IPS DF 6.9 (cell line): ENCODE data around the gene KCTD12.

Source experiments
- DNase-seq: peaks from one replicate; pipeline ENCODE4 v3.0.0-alpha.2; 2013; ENCODE audit warnings: low read depth, low spot score
- H3K27ac ChIP-seq: one replicate; pipeline ENCODE4 v1.5.1; 2013; ENCODE audit warnings: low read length, control low read depth
- H3K27me3 ChIP-seq: 2 replicates; pipeline ENCODE4 v1.6.1; 2013; ENCODE audit warnings: mild to moderate bottlenecking, low read length; ENCODE audit not compliant: control insufficient read depth, insufficient read depth
- H3K36me3 ChIP-seq: 2 replicates; pipeline ENCODE4 v1.6.1; 2013; ENCODE audit warnings: low read length; ENCODE audit not compliant: control insufficient read depth, insufficient read depth
- H3K4me1 ChIP-seq: 2 replicates; pipeline ENCODE4 v1.6.1; 2013; ENCODE audit warnings: low read length; ENCODE audit not compliant: control insufficient read depth, insufficient read depth
- H3K4me3 ChIP-seq: 2 replicates; pipeline ENCODE4 v1.5.1; 2013; ENCODE audit warnings: mild to moderate bottlenecking, low read length
- H3K9me3 ChIP-seq: 2 replicates; pipeline ENCODE4 v1.6.1; 2013; ENCODE audit warnings: low read length, inconsistent platforms; ENCODE audit not compliant: control insufficient read depth, insufficient read depth
- WGBS: extraction: QIAGEN DNeasy Blood & Tissue Kit; methylation state at CpG from one replicate; pipeline ENCODE4 v1.1.7; 2013; ENCODE audit warnings: mixed read lengths, missing lambda C conversion rate; ENCODE audit not compliant: insufficient read length, insufficient coverage; 5-methylcytosine and 5-hydroxymethylcytosine counted together

The KCTD12 gene

GRCh38 chr13:76845367-76845766 lies 40.8 kb downstream of the KCTD12 start:
- DNase-seq, result no peak
- WGBS, result no CpG with 5 or more reads among the region's 3 CpGs
- Histone ChIP-seq H3K9me3 (no peaks in the 10 kb centered on the region), H3K27ac (no peak overlapping the region), H3K4me1 (no peaks in the 10 kb centered on the region), H3K4me3 (no peak overlapping the region), H3K36me3 (no peaks in the 10 kb centered on the region), H3K27me3 (no peaks in the 10 kb centered on the region)

DNA sequence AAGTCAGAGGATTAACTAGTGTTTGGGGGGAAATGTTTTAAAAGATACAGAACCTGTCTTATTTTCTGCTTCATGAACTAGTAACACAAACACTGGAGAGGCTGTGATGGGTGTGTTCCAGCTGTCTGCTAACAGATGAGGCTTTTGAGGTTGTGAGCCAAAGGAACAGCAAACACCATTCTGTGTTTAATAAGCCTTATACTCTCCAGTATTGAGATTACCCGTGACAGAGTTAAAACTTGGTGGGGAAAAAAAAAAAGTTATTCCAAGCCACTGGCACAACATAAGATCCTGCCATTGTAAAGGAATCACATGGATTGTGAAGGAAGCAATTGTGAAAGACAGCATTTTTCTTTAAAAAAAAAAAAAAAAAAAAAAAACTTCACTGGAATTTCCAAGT lies 48.4 kb downstream of the KCTD12 start:
- no peak overlapping the region for H3K27ac ChIP-seq
- H3K36me3 ChIP-seq, result no peaks in the 10 kb centered on the region
- DNase-seq, result no peak
- no peak overlapping the region for H3K4me3 ChIP-seq
- H3K27me3 ChIP-seq, result no peaks in the 10 kb centered on the region
- no CpG with 5 or more reads among the region's 1 CpG for WGBS
- H3K9me3 ChIP-seq, result no peaks in the 10 kb centered on the region
- no peaks in the 10 kb centered on the region for H3K4me1 ChIP-seq

DNA sequence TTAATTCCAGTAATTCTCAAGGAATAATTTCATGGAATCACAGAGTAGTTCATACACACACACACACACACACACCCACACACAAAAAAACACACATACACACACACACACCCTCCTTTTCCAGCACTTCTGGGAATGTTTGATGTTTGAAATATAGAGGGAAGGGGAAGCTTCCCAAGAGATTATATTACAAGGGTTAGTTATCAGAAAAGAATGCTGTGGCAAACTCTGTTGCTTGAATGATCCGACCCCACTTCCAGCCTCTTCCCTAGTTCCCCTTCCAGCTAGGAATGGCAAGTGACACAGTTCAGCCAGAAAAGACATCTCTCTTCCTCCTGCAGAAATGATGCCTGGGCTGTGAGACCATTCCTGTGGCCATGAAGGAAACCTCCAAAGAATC lies 49.9 kb downstream of the KCTD12 start:
- Histone ChIP-seq H3K4me1 (no peaks in the 10 kb centered on the region), H3K27me3 (no peaks in the 10 kb centered on the region), H3K36me3 (no peaks in the 10 kb centered on the region), H3K4me3 (no peak overlapping the region), H3K9me3 (no peaks in the 10 kb centered on the region), H3K27ac (no peak overlapping the region)
- no peak for DNase-seq
- no CpG with 5 or more reads among the region's 1 CpG for WGBS

- Histone ChIP-seq H3K4me1 (no peaks in the 10 kb centered on the region), H3K9me3 (no peaks in the 10 kb centered on the region), H3K4me3 (no peak overlapping the region), H3K27me3 (no peaks in the 10 kb centered on the region), H3K27ac (no peak overlapping the region), H3K36me3 (no peaks in the 10 kb centered on the region)
- WGBS, result no CpG with 5 or more reads among the region's 8 CpGs
- no peak for DNase-seq
These were observed 52.7 kb downstream of the KCTD12 start for GRCh38 chr13:76833441-76833954.

- no peaks in the 10 kb centered on the region for H3K27me3 ChIP-seq
- DNase-seq, result no peak
- WGBS, result no CpG with 5 or more reads among the region's 7 CpGs
These were observed 53.8 kb downstream of the KCTD12 start for GRCh38 chr13:76832258-76832988.

DNA sequence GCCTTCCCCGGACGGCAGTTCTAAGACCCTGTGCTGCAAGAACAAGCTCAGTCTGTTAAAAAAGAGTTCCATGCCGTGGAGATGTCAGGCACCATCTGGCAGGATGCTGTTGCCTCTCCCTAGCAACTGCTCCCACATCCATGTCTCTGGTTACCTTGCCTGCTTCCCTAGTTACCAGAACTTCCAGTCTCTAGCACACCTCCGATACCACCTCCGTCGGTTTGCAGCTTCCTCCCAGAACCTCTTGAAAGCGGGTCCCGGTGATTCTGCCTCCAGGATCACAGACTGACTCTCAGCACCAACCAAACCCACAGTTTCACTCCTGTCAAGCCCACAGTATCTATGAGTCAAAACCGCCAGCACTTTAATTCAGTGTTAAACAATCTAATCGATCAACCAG lies 55.4 kb downstream of the KCTD12 start:
- WGBS, result no CpG with 5 or more reads among the region's 10 CpGs
- no peaks in the 10 kb centered on the region for H3K27me3 ChIP-seq
- H3K4me1 ChIP-seq, result no peaks in the 10 kb centered on the region
- no peak for DNase-seq
- H3K9me3 ChIP-seq, result no peaks in the 10 kb centered on the region
- no peak overlapping the region for H3K27ac ChIP-seq
- H3K4me3 ChIP-seq, result no peak overlapping the region
- H3K36me3 ChIP-seq, result no peaks in the 10 kb centered on the region

More at GRCh38 chr13:76832258-76832988, 53.8 kb downstream of the KCTD12 start:
- H3K27ac ChIP-seq, result no peak overlapping the region
- H3K9me3 ChIP-seq, result no peaks in the 10 kb centered on the region
- no peaks in the 10 kb centered on the region for H3K4me1 ChIP-seq
- H3K36me3 ChIP-seq, result no peaks in the 10 kb centered on the region
- no peak overlapping the region for H3K4me3 ChIP-seq
